Stimulated activated CD4-positive, alpha-beta T cell treated with anti-CD3 and anti-CD28 coated beads, Interleukin-12 subunit alpha, Interleukin-12 subunit beta, amount 100 ng/mL, for 48 hours (primary cell): ENCODE data around the gene NBPF1.
"Not testable (repeated sequence)": the region's sequence is repeated elsewhere in the genome, so short reads cannot be mapped to it uniquely, and the experiment has no call there.

Experiments used
- DNase-seq, 3 donors: peaks; one replicate each; pipeline ENCODE4 v3.0.0-alpha.2; 2020; ENCODE audit warnings: low read depth in 2 of 3, low spot score in 1 of 3

NBPF1 gene

GRCh38 chr1:16607853-16608815 is 5.2 kb downstream of the NBPF1 start:
- DNase-seq: not testable (repeated sequence)

DNA sequence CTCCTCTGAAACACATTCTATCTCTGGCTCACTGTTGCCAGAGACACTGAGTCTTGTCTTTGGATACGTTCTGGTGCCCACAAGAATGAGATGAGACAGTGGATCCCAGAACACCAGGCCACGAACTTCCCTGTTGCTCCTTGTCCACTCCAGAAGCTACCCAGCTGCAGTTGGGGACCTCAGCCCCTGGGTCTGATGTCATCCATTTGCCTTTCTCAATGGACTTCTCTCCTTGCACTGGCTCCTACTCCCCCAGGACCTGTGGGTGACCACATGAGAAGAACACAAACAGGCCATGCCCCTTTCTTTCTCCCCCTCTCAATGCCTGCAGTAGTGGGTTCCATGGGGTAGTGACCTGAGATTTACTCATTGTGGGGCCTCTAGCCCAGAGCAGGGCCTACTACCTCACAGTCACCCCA is 5.9 kb downstream of the NBPF1 start:
- DNase-seq: no peak

DNA sequence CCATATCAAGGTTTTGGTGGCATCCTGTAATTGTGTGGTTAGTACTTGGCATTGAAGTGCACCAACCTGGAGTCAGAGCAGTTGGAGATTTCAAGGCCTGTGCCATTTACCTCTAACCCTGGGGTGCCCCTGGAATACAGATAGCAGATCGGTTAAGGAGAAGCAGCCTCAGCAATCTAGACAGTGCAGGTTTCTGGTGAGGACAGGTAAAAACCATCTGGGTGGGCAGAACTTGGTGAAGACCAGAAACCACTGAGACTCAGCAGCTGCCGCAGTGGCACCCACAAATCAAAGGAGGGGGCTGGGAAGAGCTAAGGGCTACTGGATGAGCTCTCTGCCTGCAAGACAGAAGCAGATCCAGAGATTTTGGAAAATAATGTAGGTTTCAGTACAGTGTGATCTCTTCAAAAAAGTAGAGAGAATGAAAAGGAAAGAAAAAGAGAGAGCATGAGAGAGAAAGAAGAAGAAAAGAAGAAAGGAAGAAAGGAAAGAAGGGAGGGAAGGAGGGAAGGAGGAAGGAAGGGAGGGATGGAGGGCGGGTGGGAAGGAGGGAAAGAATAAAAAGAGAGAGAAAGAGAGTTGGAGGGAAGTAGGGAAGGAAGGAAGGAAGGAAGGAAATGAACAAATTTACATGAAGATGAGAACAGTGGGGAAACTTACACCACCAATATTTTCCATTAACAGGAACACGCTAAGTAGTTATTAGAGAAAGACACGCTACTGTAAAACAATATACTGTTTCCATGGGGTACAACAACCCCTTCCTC is 6.5 kb downstream of the NBPF1 start:
- not testable (repeated sequence) for DNase-seq

GRCh38 chr1:16605532-16606505 is 7.5 kb downstream of the NBPF1 start:
- no peak for DNase-seq

- no peak for DNase-seq
Observed at GRCh38 chr1:16605213-16605525, 8.2 kb downstream of the NBPF1 start.

DNA sequence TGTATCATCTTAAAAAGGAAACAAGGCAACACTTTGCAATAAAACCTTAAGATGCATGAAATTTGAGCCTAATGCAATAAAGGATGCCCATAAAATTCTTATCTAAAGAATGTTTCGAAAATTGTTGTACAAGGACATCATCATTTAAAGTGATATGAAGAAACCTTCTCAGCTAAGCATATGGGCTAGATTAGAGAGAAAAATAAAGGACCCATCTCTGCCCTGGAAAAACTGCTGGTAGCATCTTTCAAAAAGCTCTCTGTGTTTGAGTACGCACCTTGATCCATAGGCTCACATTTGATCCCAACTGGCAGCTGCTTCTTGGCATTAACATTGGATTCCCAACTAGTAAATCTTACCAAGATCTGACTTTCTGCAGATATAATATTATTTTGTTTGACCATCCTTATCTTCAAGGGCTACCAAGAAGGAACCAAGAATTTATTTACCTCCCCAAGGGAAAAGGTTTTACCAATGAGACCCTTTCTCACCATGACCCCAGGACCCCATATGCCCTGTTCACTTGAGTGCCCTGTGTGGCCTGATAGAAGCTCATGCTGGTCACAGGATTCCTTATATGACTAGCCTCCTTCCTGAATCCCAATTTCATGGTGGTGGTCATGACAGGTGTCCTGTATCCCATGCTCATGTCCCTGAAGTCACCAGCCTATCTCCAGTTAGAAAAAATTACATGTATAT is 8.7 kb downstream of the NBPF1 start:
- DNase-seq: not testable (repeated sequence)

DNA sequence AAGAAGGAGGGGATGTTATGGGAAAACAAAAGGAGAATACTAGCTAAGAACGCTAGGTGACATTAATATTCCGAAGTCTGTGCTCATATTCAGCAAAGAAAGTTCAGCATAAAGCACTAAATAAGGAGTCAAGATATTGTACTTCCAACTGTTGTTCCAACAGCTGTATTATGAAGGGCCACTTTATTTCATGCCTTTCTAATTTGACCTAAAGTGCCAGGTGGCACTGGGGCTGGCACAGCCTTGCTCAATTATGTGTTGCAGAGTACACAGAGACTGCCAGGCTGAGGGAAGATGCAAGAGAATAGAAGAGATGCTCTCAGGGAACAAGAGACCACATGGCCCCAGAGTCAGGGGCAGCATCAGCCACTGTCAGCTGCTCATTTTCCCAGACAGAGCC is 9.7 kb downstream of the NBPF1 start:
- DNase-seq: not testable (repeated sequence)

GRCh38 chr1:16602336-16603011 is 10.9 kb downstream of the NBPF1 start:
- DNase-seq: not testable (repeated sequence)

DNA sequence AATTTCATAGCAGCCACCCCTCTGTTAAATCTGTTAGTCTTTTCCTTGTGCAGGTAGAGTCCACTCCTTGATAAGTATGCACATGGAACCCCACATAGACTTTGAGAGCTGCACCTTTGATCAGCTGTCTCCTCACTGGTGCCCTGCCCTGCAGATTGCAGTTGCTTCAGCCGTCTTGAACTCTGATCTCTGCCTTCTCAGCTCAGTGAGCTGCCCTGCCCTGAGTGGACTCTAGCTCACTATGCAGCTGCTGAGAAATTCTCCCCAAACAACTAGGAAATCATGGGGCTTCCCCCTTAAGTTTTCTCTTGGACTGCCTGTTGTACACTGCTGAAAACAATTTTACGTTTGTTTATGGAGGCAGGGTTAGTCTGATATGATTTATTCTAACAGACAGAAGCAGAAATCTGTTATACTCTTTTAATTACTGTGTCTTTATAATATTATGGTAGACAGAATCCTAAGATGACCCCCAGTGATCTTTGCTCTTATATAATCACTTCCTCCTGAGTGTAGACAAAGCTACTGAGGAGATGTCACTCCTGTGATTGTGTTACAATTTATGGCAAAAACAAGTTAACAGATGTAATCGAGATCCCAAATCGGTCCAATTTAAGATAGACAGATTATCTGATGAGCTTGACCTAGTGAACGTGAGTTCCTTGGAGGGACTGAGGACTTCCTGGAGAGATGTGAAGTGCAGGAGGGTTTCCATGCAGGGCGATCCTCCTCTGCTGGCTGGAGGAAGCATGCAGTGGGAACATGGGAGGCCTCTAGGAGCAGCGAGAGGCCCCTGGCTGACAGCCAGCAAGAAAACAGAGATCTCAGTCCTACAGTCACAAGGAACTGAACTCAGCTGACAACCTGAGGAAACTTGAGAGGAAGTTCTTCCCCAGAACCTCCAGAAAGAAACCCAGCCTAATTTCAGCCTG is 12.2 kb downstream of the NBPF1 start:
- not testable (repeated sequence) for DNase-seq

GRCh38 chr1:16599326-16599725 is 14.0 kb downstream of the NBPF1 start:
- DNase-seq: not testable (repeated sequence)

GRCh38 chr1:16595216-16595615 is 18.1 kb downstream of the NBPF1 start:
- DNase-seq: not testable (repeated sequence)

DNA sequence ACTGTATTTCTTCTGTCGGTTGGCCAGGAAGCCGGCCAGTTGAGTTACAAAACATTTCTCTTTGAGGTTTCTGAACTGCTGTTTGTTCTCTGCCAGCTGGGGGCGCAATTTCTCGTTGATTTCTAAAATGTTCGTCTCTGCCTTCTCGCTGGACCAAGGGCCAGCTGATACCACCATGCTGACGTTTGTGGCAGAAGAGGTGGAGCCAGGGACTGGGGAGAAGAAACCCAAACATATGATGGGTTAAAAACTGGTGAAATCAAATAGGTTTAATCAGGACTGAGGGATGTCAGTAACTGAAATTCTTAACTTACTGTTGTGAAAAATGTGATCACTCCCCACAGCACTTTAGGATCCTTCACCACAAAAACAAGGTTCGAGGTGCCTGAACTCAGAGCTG is 21.5 kb downstream of the NBPF1 start:
- not testable (repeated sequence) for DNase-seq

DNA sequence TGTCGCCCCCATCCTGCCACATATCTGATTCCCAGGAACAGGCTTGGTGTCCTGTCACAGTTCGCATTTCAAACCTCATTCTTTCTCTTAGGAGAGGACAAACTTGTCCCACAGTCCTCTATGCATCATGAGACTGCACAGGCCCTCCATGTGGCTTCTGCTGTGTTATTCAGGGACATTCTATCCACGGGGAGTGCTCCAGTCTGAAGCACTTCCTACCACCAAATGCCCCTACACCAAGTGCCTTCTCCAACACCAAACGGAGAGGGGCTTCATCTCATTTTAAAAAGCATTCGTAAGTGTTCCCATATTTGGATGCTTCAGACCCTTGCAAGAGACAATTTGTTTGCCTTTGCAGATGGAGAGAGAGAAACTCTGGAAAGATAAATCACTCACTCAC is 25.3 kb downstream of the NBPF1 start:
- not testable (repeated sequence) for DNase-seq

- not testable (repeated sequence) for DNase-seq
Observed at GRCh38 chr1:16587639-16588038, 25.7 kb downstream of the NBPF1 start.

- DNase-seq: not testable (repeated sequence)
Observed at GRCh38 chr1:16565324-16565723, 48.0 kb downstream of the NBPF1 start.

- not testable (repeated sequence) for DNase-seq
Observed at GRCh38 chr1:16561035-16561434, 52.3 kb downstream of the NBPF1 start.

DNA sequence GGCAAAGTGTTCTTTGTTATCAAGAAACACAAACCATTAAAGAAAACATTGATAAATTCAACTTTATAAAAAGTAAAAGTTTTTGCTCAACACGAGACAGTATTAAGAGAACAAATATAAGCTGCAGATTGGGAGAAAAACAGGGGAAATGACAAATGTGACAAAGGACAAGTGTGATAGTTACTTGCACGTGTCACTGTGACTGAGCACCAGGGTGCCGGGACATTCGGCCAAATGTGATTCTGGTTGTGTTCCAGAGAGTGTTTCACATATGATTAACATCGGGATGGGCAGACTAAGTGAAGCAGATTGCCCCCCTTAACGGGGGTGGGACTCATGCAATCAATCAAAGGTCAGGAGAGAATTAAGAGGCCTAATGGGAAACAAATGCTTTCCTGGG is 52.9 kb downstream of the NBPF1 start:
- not testable (repeated sequence) for DNase-seq

- DNase-seq: not testable (repeated sequence)
Observed at GRCh38 chr1:16559688-16560087, 53.7 kb downstream of the NBPF1 start.

DNA sequence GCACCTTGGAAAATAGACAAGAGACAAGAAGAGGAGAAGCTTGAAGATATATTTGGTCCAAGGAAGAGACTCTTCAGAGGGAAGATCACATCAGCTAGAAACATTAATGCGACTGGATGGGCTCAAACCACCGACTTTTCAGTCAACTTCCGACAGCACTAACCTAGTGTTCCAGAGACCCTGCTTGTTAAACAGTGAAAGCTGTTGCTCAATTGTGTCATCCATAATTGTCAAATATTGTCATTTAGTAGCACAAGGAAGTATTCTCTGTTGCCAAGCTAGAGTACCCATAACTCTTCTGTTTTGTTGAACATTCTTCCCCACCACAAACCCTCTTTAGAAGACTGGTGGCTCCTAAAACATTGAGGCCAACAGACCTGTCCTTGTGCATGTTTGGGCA is 56.3 kb downstream of the NBPF1 start:
- not testable (repeated sequence) for DNase-seq
